Astrocyte (in vitro differentiated cells and primary cell): ENCODE measurements around the gene FBXW7.

Experiments used
- CTCF ChIP-seq: IDR thresholded peaks from 2 replicates; pipeline ENCODE4 v1.5.1; 2011; ENCODE audit warnings: low read depth, mild to moderate bottlenecking, inconsistent platforms, low read length, moderate library complexity; ENCODE audit not compliant: insufficient read depth
- EZH2 ChIP-seq: IDR thresholded peaks from 2 replicates; pipeline ENCODE4 v1.6.1; 2012; ENCODE audit warnings: mild to moderate bottlenecking, low read length, inconsistent platforms; ENCODE audit not compliant: insufficient read depth

GRCh38 chr4:152399246-152399645, 136.6 kb downstream of the FBXW7 start:
- TF ChIP-seq CTCF (no peak), EZH2 (no peak)
